Activated gamma-delta T cell treated with anti-CD3 and anti-CD28 coated beads, Interleukin-2, amount 50 U/mL, for 16 hours (primary cell): ENCODE data around the gene ALPL.

Source experiments
- DNase-seq: peaks from one replicate; pipeline ENCODE4 v3.0.0-alpha.2; 2020; ENCODE audit warnings: low read depth

ALPL gene

GRCh38 chr1:21618561-21619374, 109.5 kb downstream of the ALPL start:
- DNase-seq, result no peak

- no peak for DNase-seq
These were observed 110.2 kb downstream of the ALPL start for GRCh38 chr1:21619375-21619947.

- DNase-seq, result no peak
These were observed 110.8 kb downstream of the ALPL start for GRCh38 chr1:21620011-21620410.

- no peak for DNase-seq
These were observed 111.3 kb downstream of the ALPL start for GRCh38 chr1:21620496-21620895.

- DNase-seq, result no peak
These were observed 111.8 kb downstream of the ALPL start for GRCh38 chr1:21621051-21621450.

GRCh38 chr1:21621761-21622436, 112.7 kb downstream of the ALPL start:
- no peak for DNase-seq

GRCh38 chr1:21622466-21623315, 113.5 kb downstream of the ALPL start:
- no peak for DNase-seq

GRCh38 chr1:21623410-21623961, 114.3 kb downstream of the ALPL start:
- DNase-seq, result no peak

- DNase-seq, result no peak
These were observed 115.6 kb downstream of the ALPL start for GRCh38 chr1:21624571-21625389.

GRCh38 chr1:21625390-21626190, 116.4 kb downstream of the ALPL start:
- DNase-seq, result no peak

GRCh38 chr1:21626921-21627339, 117.7 kb downstream of the ALPL start:
- DNase-seq, result no peak
